ENCODE measurements around the gene USHBP1.

USHBP1 gene

DNA sequence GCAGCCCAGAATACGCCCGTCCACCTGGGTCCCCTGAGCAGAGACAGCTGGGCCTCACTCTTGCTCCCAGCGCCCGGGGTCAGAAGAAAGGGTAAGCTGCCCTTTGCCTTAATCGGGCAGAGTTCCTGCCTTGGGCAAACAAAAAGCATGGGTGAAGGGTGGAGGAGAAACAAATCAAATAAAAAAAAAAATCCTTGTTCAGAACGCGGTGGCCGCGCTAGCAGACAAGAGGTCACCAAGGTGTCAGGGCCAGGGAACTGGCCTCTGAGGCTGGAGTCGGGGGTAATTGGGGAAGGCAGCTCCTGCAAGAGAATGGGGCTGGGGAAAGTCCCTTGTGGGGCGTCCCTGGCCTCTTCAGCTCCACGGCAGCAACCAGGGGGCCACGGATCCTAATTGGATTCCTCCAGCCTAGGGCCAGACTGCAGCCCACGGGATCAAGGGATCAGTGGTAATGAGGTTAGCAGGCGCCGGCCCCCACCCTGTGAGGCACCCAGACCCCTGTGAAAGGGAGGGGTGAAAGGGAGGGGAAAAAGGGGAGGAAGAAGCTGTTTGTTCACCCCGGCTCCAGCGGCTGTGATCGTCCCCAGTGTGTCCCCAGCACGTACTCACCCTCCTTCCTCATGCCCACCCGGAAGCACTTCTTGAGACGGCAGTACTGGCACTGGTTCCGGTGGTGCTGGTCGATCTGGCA, 24.3 kb downstream of the USHBP1 start:
- no peak for DNase-seq (ENCODE audit: low spot score)

DNA sequence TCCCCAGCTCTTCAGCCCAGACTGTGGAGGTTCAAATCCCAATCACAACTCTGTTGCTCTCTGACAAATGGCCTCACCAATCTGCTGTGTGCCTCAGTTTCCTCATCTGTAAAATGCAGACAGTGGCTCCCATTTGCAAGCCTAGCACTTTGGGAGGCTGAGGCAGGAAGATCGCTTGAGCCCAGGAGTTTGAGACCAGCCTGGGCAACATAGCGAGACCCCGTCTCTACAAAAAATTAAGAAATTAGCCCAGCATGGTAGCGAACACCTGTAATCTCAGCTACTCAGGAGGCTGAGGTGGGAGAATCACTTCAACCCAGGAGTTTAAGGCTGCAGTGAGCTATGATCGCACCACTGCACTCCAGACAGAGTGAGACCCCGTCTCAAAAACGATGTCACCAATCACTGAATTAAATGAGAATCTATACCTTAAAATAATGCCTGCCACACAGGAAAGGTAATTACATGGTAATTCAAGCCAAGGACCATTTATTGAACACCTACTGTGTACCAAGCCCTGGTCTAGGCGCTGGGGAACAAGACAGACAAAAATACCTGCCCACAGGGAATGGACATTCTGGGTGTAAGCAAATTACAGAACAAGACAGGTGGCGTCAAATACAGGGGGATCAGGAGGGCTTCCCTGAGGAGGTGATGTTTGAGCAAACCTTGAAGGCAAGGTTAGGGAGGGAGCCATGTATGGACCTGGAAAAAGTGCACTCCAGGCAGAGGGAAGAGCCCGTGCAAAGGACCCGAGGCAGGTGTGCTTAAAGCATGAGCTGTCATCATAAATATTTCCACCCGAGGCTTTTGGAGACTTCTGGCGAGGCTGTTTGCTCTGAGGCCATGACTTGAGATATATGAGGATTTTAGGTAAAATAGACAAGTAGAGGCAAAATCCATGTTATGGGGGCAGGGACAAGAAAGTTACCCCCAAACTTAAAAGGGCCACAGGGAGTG, 26.5 kb downstream of the USHBP1 start:
- DNase-seq (ENCODE audit: low spot score) = no peak

DNA sequence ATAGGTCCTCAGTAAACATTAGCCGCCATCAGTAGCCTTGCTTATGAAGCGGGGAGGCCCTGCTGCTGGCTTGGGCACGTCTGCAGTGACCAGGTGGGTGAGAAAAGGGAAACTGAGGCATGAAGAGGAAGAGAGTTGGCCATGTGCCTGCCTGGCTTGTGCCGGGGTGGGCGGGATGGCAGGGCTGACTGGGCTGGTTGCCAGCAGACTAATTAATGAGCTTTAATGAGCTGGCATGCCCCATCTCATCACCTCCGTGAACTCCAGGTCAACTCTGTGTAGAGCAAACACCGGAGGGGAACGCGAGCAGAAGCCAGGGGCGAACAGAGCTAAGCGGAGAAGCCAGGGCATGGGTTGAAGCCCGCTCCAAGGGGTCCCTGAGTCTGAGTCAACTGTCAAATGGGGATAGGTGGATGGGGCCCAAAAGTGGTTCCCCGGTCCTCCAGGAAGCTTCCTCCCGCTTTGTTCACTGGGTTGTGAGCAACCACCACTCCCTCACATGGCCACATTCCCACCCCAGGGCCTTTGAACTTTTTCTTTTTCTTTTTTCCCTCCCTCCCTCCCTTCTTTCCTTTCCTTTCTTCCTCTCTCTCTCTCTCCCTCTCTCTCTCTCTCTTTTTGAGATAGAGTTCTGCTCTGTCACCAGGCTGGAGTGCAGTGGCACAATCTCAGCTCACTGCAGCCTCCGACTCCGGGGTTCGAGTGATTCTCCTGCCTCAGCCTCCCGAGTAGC, 27.6 kb downstream of the USHBP1 start:
- DNase-seq (ENCODE audit: low spot score) = no peak

DNA sequence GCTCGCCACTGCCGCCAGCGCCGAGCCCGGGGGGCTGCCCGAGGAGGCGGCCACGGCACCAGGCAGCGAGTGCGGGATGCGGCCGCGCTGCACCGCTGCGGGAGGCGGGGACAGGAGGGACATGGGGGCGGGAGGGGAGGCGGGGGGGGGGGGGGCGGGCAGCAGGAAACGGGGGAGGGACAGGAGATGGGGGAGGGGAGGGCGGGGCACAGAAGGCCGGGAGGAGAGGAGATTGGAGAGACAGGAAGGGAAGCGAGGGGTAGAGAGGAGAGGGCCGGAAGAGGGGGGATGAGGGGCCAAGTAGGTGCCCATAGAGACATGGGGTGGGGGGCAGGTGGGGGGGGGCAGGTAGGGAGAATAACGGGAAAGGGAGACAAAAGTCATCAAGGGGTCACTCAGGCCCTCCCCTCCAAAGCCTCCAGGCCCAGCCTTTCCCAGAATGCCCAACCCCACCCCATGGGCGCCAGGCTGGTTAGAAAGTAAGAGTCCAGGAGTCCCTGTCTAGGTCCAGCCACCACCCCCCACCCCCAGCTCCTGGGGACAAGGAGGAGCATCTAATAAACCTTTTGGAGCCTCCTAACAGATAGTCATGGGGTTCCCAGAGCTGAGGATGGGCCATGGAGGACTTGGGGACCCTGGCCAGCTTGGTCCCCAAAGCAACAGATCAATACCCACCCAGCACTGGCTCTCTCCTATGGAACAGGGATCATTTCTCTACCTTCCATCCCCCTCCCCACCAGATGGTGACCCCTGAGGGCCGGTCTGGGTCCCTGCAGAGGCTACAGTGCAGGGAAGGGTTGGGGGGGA, 28.4 kb downstream of the USHBP1 start:
- DNase-seq (ENCODE audit: low spot score) = peak; percentile 65

DNA sequence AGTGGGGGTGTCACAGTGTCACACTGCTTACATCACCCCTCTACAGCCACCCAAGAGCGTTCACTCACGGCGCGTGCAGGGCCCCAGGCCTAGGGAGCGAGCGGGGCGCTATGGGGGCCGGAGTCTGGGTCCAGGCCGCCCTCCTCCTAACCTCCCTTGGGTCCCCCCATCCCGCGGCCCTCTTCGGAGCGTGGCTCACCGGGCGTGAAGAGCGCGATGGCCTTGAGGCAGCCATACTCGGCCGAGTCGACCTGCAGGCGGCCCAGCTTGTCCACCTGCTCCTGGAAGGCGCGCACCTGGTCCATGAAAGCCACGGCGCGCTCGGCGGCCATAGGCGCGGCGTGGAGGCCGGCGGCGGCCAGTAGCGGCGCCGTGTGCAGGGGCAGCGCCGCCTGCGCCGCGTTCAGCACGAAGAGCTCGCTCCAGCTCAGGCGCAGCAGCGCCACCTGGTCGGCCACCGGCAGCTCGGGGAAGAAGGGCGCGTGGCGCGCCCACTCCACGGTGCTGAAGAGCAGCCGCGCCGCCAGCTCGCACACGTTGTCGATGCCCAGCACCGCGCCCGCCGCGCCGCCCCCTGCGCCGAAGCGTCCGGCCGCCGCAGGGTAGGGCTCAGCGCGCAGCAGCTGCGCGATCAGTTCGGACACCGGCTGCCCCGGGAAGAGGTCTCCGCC, 29.1 kb downstream of the USHBP1 start:
- DNase-seq (ENCODE audit: low spot score) = peak; percentile 69

DNA sequence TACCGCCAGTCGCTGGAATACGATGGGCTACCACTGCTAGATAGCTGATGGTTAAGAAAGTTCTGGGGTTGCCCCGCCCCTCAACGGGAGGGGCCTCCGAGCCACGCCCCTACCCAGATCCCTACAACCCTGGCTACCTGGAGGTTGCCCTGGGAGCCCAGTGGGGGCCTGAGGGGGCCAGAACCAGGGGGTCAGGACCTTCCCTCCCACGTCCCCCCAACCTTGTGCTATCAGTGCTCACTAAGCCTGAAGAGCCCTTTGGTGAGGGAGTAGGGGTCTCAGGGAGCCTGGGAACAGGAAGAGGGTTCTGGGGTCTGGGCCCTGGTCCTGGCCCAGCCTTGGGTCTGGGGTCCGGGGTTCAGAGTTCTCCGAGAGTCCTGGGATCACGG, 29.6 kb downstream of the USHBP1 start:
- DNase-seq (ENCODE audit: low spot score) = peak; percentile 80

DNA sequence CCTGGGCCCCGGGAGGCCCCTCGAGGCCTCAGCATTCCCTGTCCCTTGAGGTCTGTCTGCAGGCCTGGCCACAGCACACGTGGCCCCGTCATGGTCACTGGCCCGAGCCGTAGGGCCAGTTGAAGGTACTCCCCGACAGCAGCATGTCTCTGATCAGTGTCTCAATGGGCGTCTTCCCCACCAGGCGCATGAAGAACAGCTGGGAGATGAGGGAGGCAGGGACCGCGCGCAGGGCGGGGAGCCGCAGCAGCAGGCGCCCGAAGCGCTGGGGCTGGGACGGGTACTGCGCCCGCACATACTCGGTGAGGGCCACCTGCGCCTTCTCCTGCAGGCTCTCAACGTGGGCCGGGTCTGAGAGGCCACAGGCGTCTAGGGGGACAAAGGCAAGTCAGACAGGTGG, 32.3 kb downstream of the USHBP1 start:
- DNase-seq (ENCODE audit: low spot score) = no peak

DNA sequence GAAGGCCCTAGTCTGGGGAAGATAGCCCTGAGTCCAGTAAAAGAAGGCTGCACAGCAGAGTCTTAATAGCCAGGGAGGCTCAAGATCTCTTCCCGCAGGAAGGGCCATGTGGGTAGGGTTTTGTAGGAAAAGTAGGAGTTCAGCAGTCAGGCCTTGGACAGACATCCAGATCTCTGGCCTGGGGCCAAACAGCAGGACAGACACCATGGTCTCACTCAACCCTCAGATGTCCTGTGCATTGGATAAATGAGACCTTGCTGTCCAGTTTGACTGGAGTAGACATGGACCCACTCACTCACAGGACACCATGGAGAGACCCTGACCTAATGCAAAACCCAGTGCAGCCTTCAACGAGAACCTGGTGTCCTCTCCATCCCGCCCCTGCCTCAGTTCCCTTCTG, 34.7 kb downstream of the USHBP1 start:
- no peak for DNase-seq (ENCODE audit: low spot score)

DNA sequence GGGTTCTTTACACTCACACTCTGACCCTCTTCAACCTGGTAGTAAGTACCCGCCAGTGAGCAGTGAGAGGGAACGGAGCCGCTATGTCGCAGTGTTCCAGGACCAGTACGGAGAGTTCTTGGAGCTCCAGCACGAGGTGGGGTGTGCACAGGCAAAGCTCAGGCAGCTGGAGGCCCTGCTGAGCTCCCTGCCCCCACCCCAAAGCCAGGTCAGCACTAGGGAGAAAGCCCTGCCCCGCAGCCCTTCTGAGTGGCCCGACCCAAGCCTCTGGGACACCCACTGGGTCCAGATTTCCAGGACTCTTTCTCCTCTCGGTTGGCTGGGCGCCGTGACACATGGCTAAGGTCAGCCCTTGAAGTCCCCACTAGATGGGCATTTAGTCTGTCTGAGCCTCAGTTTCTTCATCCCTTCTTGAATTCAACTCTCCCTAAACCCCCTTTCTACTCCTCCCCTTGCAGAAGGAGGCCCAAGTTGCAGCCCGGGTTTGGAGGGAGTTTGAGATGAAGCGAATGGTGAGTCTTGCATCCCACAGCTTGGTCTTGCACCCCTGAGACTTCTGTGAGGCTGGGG, 36.7 kb downstream of the USHBP1 start:
- no peak for DNase-seq (ENCODE audit: low spot score)

DNA sequence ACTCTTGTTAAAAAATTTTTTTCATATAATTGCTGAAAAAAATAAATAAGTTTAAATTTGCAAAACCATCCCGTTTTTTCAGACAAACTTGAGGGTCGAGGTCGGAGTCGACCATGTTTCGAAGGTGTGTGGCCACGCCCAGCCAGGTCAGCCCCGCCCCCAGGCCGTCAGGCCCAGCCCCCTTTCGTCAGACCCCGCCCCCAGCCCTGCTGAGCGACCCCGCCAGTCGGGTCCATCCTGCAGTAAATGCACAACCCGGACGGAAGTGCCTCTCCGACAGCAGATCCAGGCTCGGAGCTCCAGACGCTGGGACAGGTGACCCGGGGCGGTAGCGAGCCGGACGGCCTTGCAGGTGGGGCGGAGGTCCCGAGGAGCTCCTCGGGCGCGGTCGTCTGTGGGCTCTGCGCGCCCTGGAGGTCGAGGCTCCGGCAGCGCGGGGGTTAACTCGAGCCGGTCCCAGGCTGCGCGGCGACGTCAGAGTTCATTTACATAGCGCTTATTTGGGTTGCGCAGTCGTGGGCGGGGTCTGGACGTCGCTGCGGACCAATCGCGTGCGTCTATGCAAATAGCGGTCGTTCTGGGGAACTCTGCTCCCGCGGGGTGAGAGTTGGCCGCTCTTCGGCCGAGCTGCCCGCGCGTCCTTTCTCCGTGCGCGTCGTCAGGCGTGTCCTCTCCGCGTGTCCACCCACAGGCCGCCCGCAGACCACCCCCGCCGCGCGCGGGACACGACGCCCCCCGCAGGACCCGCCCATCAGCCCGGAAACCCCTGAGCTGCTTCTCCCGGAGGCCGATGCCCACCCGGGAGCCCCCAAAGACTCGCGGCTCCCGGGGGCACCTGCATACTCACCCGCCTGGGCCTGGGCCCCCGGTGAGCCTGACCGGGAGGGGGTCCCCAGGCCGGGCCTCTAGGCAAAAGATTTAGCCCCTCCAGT, 38.3 kb downstream of the USHBP1 start, which contains the start of gene OCEL1:
OCEL1 (plus strand) TSS at position 225 of the 932 bp plus-strand sequence; CDS start at position 247, 22 bp downstream.
- peak; percentile 97 for DNase-seq (ENCODE audit: low spot score)

DNA sequence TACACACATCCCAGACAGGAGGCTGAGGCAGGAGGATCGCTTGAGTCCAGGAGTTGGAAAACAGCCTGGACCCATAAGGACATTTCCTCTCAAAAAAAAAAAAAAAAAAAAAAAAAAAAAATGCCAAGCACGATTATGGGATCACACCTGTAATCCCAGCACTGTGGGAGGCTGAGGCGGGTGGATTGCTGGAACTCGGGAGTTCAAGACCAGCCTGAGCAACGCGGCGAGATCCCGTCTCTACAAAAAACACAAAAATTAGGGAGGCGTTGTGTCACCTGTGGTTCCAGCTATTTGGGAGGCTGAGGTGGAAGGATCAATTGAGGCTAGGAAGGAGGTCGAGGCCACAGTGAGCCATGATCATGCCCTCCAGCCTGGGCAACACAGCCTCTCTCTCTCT, 39.5 kb downstream of the USHBP1 start:
- DNase-seq (ENCODE audit: low spot score) = no peak

DNA sequence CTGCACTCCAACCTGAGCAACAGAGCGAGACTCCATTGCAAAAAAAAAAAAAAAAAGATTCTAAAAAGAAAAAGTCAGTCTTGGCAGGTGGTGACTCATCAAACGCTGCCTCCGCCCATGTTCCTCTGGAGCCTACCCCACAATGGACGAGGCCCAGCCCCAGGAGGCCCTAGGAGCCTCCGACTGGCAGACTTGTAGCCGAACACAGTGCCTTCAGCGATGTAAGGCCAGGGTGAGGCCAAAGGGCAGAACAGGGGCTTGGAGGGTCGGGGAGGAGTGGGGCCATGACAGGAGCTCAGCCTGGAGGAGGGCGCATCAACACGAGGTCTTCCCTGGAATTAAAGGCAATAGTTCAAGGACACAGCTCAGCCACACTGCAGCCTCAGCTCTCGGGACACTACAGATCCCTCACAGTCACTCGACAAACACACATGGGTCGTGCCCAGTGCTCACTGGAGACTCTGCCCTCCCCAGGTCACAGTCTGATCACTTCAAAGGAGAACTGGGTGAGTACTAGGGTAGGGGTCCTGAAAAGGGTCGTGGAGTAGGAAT, 44.3 kb downstream of the USHBP1 start:
- peak; percentile 83 for DNase-seq (ENCODE audit: low spot score)

DNA sequence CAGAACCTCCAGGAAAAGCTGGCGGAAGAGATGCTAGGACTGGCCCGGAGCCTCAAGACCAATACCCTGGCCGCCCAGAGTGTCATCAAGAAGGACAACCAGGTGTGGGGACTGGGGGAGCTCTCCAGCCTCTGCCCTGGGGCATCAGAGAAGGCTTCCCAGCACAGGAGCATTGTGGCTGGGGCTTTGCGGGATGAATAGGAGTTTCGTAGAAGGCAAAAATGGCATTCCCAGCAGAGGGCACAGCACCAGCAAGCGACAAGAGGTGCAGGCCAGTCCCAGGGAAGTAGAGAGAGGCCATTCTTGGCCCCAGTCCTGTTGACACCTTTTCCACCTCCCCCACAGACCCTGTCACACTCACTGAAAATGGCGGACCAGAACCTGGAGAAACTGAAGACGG, 45.3 kb downstream of the USHBP1 start:
- DNase-seq (ENCODE audit: low spot score) = no peak

DNA sequence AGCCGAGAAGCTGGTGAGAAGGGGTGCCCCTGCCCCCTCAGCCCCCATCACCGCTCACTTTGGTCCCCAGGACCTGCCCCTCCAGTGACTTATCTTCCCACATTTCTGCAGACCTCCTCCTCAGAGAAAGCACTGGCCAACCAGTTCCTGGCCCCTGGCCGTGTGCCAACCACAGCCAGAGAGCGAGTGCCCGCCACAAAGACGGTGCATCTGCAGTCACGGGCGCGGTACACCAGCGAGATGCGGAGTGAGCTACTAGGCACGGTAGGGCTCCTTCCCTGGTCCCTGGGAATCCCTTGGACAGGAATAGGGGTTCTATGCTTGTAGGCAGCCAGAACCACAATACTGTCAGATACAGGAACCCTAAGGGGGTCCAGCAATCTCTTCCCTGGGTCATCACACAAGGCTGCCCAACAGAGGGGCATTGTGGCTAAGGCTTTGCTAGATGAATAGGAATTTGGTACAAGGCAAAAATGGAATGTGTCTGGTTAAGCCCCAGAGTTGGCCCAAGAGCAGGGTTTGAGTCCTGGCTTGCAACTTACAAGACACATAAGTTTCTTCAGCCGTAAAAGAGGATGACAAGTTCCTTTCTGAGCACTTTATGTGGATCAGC, 48.4 kb downstream of the USHBP1 start:
- DNase-seq (ENCODE audit: low spot score) = no peak

DNA sequence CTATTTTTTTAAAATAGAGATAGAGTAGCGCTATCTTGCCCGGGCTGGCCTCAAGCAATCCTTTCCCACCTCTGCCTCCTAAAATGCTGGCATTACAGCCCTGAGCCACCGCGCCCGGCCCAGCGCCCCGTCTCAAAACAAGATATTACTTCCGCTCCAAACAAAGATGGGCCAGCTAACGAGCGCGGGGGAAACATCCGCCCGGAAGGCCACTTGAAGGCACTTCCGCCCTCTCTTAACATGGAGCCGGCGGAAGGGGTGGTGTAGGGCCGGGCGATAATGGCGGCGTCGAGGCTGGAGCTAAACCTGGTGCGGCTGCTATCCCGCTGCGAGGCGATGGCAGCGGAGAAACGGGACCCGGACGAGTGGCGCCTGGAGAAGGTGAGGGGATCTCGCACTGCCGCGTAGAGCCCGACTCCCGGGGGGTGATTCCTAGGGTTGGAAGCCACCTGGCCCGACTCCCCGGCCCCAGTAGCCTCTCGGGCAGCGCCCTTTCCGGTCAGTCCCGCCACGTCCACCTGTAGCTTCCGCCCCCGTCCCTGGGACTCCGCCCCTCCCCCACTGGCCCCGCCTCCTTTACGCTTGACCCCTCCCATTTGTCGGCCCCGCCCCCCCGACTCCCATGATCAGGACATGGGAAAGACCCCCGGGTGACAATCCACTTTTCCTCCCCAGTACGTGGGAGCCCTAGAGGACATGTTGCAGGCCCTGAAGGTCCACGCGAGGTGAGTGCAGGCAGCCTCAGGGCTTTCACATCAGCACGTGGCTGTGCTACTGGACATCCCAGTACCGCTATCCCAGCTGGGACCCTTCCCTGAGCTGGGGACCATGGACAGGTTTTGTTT, 49.2 kb downstream of the USHBP1 start, which contains the start of gene USE1:
USE1 (plus strand) TSS at position 231 of the 845 bp plus-strand sequence; CDS start at position 280, 49 bp downstream.
- DNase-seq (ENCODE audit: low spot score) = peak; percentile 95

DNA sequence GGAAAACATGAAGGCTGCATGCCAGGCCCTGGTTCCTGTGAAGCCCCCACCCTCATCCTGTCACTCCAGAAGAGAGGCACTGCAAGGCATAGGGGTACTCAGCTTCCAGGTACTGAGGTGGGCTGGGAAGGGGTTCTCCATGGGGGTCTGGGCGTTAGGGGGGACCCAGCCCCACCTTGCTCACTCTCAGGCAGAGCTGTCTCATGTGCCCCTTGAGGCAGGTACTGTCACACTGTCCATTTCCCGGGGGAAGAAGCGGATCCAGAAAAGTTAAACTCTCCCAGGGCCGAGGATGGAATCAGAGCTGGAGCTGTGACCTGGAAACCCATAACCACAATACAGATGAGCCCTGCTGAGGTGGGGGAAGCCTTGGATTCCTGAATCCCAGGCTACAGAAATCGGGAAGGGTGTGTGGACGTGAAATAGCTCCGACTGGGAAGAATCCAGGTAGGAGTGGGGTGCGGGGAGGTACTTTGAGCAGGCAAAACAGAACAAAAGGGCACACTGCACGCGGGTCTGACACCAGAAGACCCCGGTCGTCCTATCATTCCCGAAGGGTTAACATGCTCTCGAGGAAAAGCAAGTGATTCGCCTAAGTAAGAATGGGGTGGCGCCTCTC, 49.9 kb downstream of the USHBP1 start:
- DNase-seq (ENCODE audit: low spot score) = no peak

DNA sequence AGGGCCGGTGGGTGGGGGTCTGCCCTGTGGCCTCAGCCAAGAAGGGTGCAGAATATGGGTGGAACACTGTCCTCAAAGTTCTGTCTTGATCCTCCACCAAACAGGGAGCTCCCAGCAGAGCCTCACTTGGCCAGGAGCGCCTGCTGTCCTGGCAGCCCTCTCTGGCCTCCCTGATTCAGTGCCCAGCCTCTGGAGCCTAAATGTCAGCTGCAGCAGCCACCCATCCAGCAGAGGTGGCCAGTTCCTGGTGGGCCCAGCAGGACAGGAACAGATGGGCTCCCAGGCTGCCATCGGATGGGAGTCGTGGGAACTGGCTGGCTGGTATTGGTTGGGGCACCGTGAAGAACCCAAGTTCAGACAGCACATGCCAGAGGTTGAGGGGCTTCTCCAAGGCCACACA, 51.2 kb downstream of the USHBP1 start:
- no peak for DNase-seq (ENCODE audit: low spot score)
